Measurements from ENCODE around the gene PATL1. TPM values are rescaled to one million over a fixed set of nuclear protein-coding genes. Genes with fewer than 3 reads are reported as not detected.
"Not testable (repeated sequence)": the region's sequence is repeated elsewhere in the genome, so short reads cannot be mapped to it uniquely, and the experiment has no call there.

The PATL1 gene
- total and polyA plus RNA-seq, 3 donors from 2014 or later: 22.5 to 25.4 (median 24.0) TPM

DNA sequence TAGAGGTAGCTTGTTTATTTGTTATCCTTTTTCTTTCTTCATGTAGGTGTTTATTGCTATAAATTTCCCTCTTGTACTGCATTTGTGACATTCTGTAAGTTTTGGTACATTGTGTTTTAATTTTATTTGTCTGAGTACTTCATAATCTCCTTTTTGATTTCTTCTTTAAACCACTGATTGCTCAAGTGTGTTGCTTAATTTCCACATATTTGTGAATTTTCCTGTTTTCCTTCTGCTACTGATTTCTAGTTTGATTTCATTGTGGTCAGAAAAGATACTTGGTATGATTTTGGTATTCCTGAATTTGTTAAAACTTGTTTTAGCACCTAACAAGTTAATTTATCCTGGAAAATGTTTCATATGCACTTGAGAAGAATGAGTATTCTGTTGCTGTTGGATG, 29.7 kb upstream of the PATL1 start:
- Histone ChIP-seq H3K27me3 (no peaks in the 10 kb centered on the region), H3K4me1 (no peaks in the 10 kb centered on the region), H3K27ac (no peak overlapping the region), H3K9me3 (no peaks in the 10 kb centered on the region), H3K4me3 (no peak overlapping the region), H3K36me3 (ENCODE audit: low read depth, missing control alignments) (no peaks in the 10 kb centered on the region)
- TF ChIP-seq POLR2A (IDR thresholded peaks at IDR 0.05): no peak
- TF ChIP-seq, protein P1, sequence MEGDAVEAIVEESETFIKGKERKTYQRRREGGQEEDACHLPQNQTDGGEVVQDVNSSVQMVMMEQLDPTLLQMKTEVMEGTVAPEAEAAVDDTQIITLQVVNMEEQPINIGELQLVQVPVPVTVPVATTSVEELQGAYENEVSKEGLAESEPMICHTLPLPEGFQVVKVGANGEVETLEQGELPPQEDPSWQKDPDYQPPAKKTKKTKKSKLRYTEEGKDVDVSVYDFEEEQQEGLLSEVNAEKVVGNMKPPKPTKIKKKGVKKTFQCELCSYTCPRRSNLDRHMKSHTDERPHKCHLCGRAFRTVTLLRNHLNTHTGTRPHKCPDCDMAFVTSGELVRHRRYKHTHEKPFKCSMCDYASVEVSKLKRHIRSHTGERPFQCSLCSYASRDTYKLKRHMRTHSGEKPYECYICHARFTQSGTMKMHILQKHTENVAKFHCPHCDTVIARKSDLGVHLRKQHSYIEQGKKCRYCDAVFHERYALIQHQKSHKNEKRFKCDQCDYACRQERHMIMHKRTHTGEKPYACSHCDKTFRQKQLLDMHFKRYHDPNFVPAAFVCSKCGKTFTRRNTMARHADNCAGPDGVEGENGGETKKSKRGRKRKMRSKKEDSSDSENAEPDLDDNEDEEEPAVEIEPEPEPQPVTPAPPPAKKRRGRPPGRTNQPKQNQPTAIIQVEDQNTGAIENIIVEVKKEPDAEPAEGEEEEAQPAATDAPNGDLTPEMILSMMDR (IDR thresholded peaks at IDR 0.05): no peak
- DNase-seq: no peak
- intact Hi-C loops (cut with DNase I; ENCODE audit: low total_unique reads): no loop called here

- intact Hi-C loops (cut with DNase I; ENCODE audit: low total_unique reads): no loop called here
Measured at GRCh38 chr11:59692915-59693314, 24.1 kb upstream of the PATL1 start.

GRCh38 chr11:59691156-59691555, 22.3 kb upstream of the PATL1 start:
- intact Hi-C loops (cut with DNase I; ENCODE audit: low total_unique reads): no loop called here
- Histone ChIP-seq H3K36me3 (ENCODE audit: low read depth, missing control alignments) (no peaks in the 10 kb centered on the region), H3K4me3 (no peak overlapping the region), H3K4me1 (no peaks in the 10 kb centered on the region), H3K27ac (no peak overlapping the region), H3K27me3 (no peaks in the 10 kb centered on the region), H3K9me3 (no peaks in the 10 kb centered on the region)
- WGBS, 2 donors: 68 to 72% methylated on average over 2 of the region's 2 CpGs
- DNase-seq: no peak
- TF ChIP-seq POLR2A (IDR thresholded peaks at IDR 0.05): no peak
- TF ChIP-seq, protein P1 (IDR thresholded peaks at IDR 0.05): no peak

More at GRCh38 chr11:59692915-59693314, 24.1 kb upstream of the PATL1 start:
- Histone ChIP-seq H3K9me3 (no peaks in the 10 kb centered on the region), H3K4me3 (no peak overlapping the region), H3K27ac (no peak overlapping the region), H3K4me1 (no peaks in the 10 kb centered on the region), H3K36me3 (ENCODE audit: low read depth, missing control alignments) (no peaks in the 10 kb centered on the region), H3K27me3 (no peaks in the 10 kb centered on the region)
- TF ChIP-seq POLR2A (IDR thresholded peaks at IDR 0.05): no peak
- no peak for DNase-seq

- intact Hi-C loops (cut with DNase I; ENCODE audit: low total_unique reads): no loop called here
- Histone ChIP-seq H3K4me1 (no peaks in the 10 kb centered on the region), H3K27ac (no peak overlapping the region), H3K9me3 (no peaks in the 10 kb centered on the region), H3K4me3 (no peak overlapping the region), H3K27me3 (no peaks in the 10 kb centered on the region), H3K36me3 (ENCODE audit: low read depth, missing control alignments) (no peaks in the 10 kb centered on the region)
- no peak for TF ChIP-seq POLR2A (IDR thresholded peaks at IDR 0.05)
- TF ChIP-seq, protein P1 (IDR thresholded peaks at IDR 0.05): no peak
- WGBS, 2 donors: 79 to 86% methylated on average over 3 of the region's 3 CpGs
- no peak for DNase-seq
Measured at GRCh38 chr11:59689015-59689414, 20.2 kb upstream of the PATL1 start.

DNA sequence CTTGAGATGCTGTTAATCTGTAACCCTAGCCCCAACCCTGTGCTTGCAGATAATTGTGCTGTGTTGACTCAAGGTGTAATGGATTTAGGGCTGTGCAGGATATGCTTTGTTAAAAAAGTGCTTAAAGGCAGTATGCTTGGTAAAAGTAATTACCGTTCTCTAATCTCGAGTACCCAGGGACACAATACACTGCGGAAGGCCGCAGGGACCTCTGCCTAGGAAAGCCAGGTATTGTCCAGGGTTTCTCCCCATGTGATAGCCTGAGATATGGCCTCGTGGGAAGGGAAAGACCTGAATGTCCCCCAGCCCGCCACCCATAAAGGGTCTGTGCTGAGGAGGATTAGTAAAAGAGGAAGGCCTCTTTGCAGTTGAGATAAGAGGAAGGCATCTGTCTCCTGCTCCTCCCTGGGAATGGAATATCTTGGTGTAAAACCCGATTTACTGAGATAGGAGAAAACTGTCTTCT, 12.5 kb upstream of the PATL1 start:
- H3K27me3 ChIP-seq; H3K4me1 ChIP-seq; H3K9me3 ChIP-seq; H3K36me3 ChIP-seq (ENCODE audit: low read depth, missing control alignments); H3K4me3 ChIP-seq; intact Hi-C loops (cut with DNase I; ENCODE audit: low total_unique reads); H3K27ac ChIP-seq; DNase-seq: not testable (repeated sequence)
- 75 to 78% methylated on average over 5 to 7 of the region's 7 CpGs for WGBS, 2 donors

DNA sequence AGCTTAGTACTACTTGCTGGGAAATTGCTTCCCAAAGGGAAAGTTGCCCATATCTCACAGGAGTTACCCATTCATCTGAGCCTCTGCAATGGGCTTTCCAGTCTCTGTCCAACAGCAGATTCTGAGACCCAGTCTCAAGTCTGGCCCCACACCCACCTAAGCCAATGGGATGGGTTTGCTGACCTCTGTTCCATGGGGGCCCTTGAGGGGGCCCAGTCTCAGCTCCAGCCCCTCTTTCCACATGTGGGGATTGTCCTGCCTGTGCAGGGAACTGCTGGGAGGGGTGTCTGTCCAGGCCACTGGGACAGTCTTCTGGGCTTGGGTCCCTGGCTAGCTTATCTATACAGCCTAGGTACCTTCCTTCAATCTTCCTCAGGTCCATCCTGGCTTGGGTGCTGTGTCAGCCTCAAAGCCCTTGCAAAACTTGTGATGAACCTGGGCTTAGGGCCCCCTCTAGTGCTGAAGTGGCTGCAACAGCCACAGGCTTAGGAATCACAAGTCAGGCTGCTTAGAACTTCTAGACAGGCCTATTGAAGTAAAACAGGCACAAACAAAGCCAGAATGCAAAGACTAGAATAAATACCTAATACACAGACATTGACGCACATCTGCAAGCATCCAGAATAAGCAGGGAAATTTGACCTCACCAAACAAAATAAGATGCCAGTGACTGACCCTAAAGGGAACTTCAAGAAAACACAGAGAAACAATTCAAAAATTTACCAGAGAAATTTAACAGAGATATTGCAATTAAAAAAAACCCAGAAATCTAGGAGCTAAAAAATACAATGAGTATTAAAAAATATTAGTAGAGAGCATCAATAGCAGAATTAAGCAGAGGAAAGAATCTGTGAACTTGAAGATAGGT, 11.7 kb upstream of the PATL1 start:
- Histone ChIP-seq H3K36me3 (ENCODE audit: low read depth, missing control alignments) (no peaks in the 10 kb centered on the region), H3K27ac (no peak overlapping the region), H3K4me1 (no peaks in the 10 kb centered on the region), H3K27me3 (no peaks in the 10 kb centered on the region), H3K4me3 (no peak overlapping the region), H3K9me3 (no peaks in the 10 kb centered on the region)
- 68 to 69% methylated on average over 1 of the region's 1 CpG for WGBS, 2 donors
- DNase-seq: peak; percentile 81
- intact Hi-C loops (cut with DNase I; ENCODE audit: low total_unique reads): no loop called here
- TF ChIP-seq, protein P1 (IDR thresholded peaks at IDR 0.05): peak in 2 of 3 experiments; percentile 47 to 62
- TF ChIP-seq POLR2A (IDR thresholded peaks at IDR 0.05): no peak
